ENCODE data around the gene NME3.
A peak's percentile ranks its signal among the peaks of the same experiment; 100 is the strongest.

The NME3 gene

GRCh38 chr16:1793578-1794220 lies 22.4 kb upstream of the NME3 start, which contains the start of gene IGFALS:
IGFALS (minus strand) TSS chr16:1793705; CDS start chr16:1793652, 53 bp downstream.
- no peak for DNase-seq

DNA sequence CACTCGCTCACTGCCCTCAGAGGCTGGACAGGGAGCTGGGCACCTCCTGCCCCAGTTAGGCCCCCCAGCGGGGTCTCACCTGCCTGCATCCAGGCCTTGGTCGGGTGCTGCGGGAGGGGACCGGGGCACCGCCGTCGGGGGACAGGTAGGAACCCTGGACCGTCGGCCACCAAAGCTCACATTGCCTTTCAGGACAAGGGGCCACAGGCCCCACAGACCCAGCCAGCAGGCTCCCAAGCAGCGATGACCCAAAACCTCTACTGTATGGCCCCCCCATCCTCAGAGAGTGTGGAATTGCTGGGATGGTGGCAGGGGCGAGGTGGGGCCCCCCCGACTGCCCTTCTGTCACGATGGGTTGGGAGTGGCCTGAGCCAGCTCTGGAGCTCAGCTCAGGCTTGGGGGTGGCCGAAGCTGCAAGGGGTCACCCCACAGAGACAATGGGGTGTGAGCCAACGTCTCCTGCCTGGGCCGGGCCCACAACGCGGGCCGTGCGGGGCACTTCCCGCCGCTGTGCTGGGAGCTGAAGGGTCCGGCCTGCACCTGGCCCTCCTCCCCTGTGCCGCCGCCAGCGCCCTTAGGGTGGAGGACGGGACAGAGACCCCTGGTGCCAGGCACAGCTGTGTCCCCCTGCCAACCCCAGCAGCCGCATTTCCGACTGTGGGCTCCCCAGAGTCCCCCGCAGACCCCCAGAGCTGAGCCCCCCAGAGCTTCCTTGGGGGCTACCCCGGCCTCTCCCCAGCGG lies 21.7 kb upstream of the NME3 start:
- DNase-seq, result no peak

- DNase-seq, result no peak
Observed at GRCh38 chr16:1791943-1792812, 20.8 kb upstream of the NME3 start.

DNA sequence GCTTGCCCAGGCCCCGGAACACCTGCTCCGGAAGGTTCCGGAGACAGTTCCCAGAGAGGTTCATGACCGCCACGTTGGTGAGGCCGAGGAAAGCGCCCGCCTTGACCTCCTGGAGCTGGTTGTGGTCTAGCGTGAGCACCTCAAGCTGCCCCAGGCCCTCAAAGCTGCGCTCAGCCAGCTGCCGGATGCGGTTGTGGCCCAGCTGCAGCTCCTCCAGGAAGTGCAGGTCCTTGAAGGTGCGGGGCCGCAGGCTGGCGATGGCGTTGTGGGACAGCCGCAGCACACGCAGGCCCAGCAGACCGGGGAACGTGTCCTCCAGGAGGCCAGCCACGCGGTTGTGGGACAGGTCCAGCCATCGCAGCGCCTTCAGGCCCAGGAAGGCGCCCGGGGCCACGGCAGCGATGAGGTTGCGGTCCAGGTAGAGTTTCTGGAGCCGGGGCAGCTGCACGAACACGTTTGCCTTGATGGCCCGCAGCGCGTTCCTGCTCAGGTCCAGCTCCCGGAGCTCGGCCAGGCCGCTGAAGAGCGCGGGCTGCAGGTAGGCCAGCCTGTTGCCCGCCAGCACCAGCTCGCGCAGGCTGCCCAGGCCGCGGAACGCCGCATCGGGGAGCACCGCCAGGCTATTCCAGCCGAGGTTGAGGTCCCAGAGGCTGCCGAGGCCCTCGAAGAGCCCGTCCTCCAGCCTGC lies 20.1 kb upstream of the NME3 start:
- DNase-seq, result no peak

DNA sequence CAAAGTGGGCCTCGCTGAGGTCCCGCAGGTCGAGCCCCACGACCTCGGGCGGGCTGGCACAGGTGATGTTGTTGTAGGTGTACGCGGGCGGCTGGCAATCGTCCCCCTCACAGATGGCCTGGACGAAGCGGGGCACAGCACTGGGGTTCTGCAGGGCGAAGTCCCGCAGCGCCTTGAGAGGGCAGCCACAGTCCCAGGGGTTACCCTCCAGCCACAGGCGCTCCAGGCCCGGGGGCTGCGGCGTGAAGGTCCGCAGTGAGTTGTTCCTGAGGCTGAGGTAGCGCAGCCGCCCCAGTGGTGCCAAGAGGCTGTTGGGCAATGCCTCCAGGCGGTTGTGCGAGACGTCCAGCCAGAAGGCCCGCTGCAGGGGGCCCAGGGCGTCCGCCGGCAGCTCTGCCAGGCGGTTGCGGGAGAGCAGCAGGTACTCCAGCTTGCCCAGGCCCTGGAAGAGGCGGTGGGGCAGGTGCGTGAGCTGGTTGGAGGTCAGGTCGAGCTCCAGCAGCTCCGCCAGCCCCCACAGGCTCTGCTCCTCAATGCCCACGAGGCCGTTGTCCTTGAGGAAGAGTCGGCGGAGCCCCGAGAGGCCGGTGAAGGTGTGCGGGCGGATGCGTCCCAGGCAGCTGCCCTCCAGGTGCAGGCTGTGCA lies 19.4 kb upstream of the NME3 start:
- DNase-seq, result no peak

DNA sequence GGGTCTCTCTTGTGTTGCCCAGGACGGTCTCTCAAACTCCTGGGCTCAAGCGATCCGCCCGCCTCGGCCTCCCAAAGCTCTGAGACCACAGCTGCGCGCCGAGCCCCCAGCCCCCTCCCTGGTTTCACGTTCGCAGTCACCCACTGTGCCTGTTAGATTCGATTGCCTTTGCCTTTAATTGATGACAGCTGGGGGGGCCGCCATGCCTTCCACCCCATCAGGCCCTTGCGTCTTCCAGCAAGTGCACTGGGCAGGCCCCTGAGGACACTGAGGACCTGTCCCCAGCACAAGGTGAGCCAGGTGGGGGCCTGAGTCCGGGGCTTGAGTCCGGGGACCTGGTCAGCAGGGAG lies 18.9 kb upstream of the NME3 start:
- no peak for DNase-seq

DNA sequence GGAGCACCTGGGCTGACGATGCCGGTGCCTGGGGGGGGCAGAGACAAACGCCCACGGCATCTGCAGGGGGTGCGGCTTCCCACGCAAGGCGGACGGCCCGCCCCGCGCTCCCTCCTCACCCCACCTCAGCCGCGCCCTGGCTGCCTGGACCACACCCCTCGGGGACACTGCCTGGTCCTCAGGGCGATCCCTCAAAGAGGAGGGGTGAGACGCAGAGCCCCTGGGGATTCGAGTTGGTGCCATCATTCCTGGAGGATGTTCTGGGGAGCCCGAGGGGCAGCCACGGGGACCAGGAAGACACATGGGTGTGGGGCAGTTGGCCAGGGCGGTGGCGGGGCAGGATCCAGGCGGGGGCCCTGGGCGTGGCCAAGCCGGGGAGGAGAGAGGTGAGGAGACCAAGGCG lies 18.3 kb upstream of the NME3 start:
- DNase-seq, result no peak

GRCh38 chr16:1788708-1789100 lies 17.4 kb upstream of the NME3 start:
- DNase-seq, result no peak

GRCh38 chr16:1788095-1788707 lies 16.9 kb upstream of the NME3 start:
- no peak for DNase-seq

GRCh38 chr16:1787322-1788094 lies 16.2 kb upstream of the NME3 start:
- no peak for DNase-seq

GRCh38 chr16:1787056-1787321 lies 15.6 kb upstream of the NME3 start:
- DNase-seq, result no peak

DNA sequence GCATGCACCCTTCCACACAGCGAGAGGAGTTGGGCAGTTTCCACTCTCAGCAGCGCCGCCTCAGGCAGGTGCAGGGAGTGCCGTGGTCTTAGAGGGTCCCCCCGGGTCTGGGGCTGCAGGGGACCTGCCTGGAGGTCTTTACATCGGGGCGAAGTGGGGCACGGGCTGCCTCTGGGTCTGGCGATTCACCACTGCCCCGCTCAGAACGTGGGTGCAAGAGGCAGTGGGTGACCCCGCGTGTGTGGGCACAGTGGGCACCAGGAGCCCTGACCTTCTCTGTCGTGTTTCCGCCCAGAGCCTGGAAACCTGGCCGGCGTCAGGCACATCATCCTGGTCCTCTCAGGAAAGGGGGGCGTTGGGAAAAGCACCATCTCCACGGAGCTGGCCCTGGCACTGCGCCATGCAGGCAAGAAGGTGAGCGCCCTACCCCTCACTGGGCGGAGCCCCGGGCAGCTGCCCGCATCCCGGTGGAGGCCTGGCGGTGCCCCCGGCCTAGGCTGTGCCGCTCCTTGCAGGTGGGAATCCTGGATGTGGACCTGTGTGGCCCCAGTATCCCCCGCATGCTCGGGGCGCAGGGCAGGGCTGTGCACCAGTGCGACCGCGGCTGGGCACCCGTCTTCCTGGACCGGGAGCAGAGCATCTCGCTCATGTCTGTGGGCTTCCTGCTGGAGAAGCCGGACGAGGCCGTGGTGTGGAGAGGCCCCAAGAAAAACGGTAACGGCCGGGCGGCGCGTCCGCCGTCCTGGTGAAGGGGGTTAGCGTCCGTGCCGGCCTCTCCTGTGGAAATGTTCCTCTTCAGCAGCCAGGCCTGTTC lies 15.1 kb upstream of the NME3 start:
- no peak for DNase-seq

DNA sequence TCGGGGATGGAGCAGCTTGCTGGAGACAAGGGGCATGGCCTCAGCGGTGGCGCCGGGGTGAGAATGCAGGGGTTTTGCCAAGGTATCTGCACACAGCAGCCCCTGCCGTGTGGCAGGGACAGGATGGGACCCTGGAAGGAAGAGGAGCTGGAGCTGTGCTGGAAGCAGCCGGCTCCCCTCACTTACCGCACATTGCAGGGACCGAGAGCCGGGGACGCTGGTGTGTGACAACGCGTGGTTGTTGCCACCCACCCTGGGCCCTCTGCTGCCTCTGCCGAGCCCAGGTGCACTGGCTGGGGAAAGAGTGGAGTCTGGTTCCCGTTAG lies 14.5 kb upstream of the NME3 start:
- no peak for DNase-seq

DNA sequence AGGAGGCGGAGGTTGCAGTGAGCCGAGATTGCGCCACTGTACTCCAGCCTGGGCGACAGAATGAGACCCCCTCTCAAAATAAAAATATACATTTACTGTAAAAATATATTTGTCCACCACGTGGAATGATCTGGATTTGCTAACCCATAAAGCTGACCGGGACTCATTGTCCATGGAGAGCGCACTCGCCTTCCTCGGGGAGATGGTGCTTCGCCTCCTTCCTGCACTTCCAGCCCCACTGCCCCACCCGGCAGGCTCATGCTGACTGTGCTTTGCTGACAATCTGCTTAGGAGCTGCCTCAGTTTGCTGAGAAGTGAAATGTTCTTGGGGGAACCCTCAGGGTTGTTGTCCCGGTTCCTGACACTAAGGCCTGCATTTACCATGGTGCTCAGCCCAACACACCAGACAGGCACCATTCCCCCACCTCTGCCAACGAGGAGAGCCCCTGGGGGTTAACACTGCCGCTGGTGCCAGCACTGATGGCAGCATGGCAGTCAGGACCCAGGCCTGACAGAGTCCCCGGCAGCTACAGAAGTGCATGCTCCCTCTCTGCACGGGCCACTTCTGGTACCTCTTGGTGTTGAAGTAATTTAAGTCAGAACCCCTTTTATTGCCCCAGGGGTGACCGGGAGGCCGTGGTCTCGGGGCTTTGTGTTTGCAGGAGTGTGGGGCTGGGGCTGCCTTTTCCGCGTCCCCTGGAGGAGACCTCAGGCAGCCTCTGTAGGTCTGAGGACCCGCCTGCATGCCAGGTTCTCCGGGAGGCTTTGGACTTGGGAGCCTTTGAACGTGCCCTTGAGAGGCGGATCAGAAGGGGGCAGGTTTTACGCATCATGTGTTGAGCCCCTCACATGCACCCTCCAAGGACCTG lies 13.9 kb upstream of the NME3 start:
- no peak for DNase-seq

DNA sequence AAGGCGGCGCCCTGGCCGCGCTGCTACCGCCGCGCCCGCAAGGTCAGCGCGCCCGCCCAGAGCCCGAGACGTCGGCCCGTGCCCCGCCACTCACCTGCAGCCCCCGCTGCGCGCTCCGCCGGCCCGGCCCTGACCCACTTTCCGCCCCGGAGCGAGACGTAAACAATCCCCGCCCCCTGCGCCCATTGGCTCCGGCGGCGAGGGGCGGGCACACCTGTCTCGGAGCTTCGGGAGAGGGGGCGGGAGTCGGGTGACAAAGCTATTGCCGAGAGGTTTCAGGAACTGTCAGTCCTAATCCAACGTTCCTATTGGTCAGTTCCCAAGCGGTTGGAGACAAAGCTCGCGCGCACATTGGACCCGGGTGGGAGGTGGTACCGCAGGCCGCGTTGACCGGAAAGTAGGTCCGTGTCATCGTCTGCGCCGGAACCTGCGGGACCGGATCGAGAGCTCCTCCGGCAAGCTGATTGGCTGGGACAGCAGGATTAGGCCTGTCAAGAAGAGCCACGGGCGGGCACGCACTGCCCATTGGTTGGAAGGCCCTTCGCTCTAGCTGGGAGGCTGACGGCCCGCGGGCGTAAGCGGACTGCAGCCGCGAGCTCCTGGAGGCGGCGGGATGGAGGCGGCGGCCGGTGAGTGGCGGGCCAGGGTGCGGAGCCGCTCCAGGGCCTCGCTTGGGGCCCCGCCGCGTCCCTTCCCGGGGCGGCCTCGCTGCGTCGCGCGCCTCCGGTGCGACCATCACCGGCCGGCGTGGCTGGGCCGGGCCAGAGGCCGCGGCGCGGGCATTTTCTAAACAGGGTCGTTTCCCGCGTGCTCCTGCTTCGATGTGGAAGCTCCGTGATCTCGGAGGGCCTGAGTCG lies 11.3 kb upstream of the NME3 start, which contains the start of the genes NUBP2 and SPSB3:
TSS of gene NUBP2 (plus strand) at position 553 of the 857 bp plus-strand sequence. CDS start at position 614, 61 bp downstream.
TSS of gene SPSB3 (minus strand) at position 164 of the 857 bp plus-strand sequence. CDS start 1,088 bp downstream, outside the sequence.
- peak; percentile 98 for DNase-seq

- no peak for DNase-seq
Observed at GRCh38 chr16:1781758-1782407, 10.5 kb upstream of the NME3 start.

DNA sequence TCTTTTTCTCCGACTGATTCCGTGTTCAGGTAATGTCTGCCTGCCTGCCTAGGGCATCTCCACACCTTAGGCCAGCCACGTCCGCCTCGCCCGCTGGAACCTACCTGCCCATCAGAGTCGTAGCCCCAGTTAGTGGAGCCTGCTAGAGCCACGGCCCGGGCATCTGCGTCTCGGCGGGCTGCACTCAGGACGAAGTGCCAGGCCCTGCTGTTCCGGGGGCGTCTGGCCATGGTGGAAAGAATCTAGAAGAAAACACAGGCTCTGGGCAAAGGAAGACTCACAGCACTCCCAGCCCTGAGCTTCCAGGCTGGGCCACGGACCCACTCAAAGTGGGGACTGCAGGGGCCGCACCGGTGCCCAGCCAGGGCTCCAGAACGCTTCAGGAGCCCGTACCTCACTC lies 9.9 kb upstream of the NME3 start:
- no peak for DNase-seq

GRCh38 chr16:1780677-1781072 lies 9.3 kb upstream of the NME3 start:
- DNase-seq, result no peak

All from NCI-H1694 (cell line).